ENCODE data around the gene OR2Z1.

GRCh38 chr19:8695501-8695900 is 25.9 kb upstream of the OR2Z1 start:
- TF ChIP-seq POLR2AphosphoS5 (IDR thresholded peaks at IDR 0.05), result no peak
- no peak for TF ChIP-seq EP300 (IDR thresholded peaks at IDR 0.05)
- TF ChIP-seq CTCF (IDR thresholded peaks at IDR 0.05), result no peak

Measured in gastroesophageal sphincter (tissue), 3 donors.